H1 (cell line): Measurements from ENCODE around the gene ZC3H18. TPM values are rescaled to one million over a fixed set of nuclear protein-coding genes. Genes with fewer than 3 reads are reported as not detected.
A peak's percentile ranks its signal among the peaks of the same experiment; 100 is the strongest.

Experiments used
- EP300 ChIP-seq, 2 experiments: IDR thresholded peaks; 1 replicate in 1 of 2; 2 replicates in 1 of 2; pipeline ENCODE4 v1.6.1; 2011 to 2012; ENCODE audit warnings: low read depth in 2 of 2, low read length in 2 of 2, mild to moderate bottlenecking in 2 of 2, borderline replicate concordance in 1 of 2, inconsistent platforms in 1 of 2, moderate library complexity in 1 of 2
- KDM4A ChIP-seq: IDR thresholded peaks from one replicate; pipeline ENCODE4 v1.7.1; 2012; ENCODE audit warnings: low read depth, mild to moderate bottlenecking, moderate library complexity, low read length, inconsistent platforms; ENCODE audit not compliant: severe bottlenecking
- MAFK ChIP-seq: IDR thresholded peaks from 2 replicates; pipeline ENCODE4 v1.6.1; 2012; ENCODE audit warnings: low read depth, mild to moderate bottlenecking, improper control_type of control experiment, low read length
- SAP30 ChIP-seq: fragments of 300-600 bp; sonication (generic); IDR thresholded peaks from 2 replicates; pipeline ENCODE4 v1.7.1; 2012; ENCODE audit warnings: low read length, moderate library complexity, mild to moderate bottlenecking, inconsistent platforms; ENCODE audit not compliant: insufficient read depth, insufficient replicate concordance
- SIX5 ChIP-seq: IDR thresholded peaks from 2 replicates; pipeline ENCODE4 v1.6.1; 2011; ENCODE audit warnings: mild to moderate bottlenecking, low read depth, low read length
- SUZ12 ChIP-seq: fragments of 200-600 bp; sonication (generic); IDR thresholded peaks from 2 replicates; pipeline ENCODE4 v1.6.1; 2012; ENCODE audit warnings: mild to moderate bottlenecking, inconsistent platforms, low read length, moderate library complexity, mixed read lengths
- TBP ChIP-seq: IDR thresholded peaks from 2 replicates; pipeline ENCODE4 v1.6.1; 2011; ENCODE audit warnings: low read depth, low read length, improper control_type of control experiment
- polyA plus RNA-seq, 7 experiments: library from polyadenylated mRNA; depleted of rRNA in 3 of 7; stranded (reverse) in 5 of 7; unstranded in 2 of 7; fragments of >200 nt in 5 of 7; fragments of 200-250 nt in 2 of 7; gene quantifications; 1 replicate in 5 of 7; 2 replicates in 1 of 7; 4 replicates in 1 of 7; pipeline versions ENCODE4 v1.2.1 to v1.2.3, GENCODE V29; 2011 to 2013; ENCODE audit warnings: missing spikeins in 2 of 7, mixed read lengths in 2 of 7
- total RNA-seq: library from RNA; stranded (reverse); fragmentation: NEBNext Ultra II Directional; extraction: Animal tissue kit (Norgen Biotek cat#: 25700); gene quantifications from 2 replicates; pipeline ENCODE4 v1.2.1, GENCODE V29; 2021

ZC3H18 gene
- total and polyA plus RNA-seq, 2 of the 8 experiments (the other 6 are each of a cell fraction or from before 2014, with no cell fraction given), result 12.1 to 73.2 TPM

- TF ChIP-seq SIX5 (no peak), TBP (peak; percentile 84), MAFK (no peak), EP300 (IDR thresholded peaks at IDR 0.05; ENCODE audit: borderline replicate concordance in 1 of 2, low read depth in 2 of 2, low read length in 2 of 2) (no peak), KDM4A (peak; percentile 85), SAP30 (no peak), SUZ12 (no peak)
Measured at GRCh38 chr16:88569985-88570690, at the start of gene ZC3H18 (continued).
